Loucy (cell line): ENCODE results near the gene TNNT3.
A peak's percentile ranks its signal among the peaks of the same experiment; 100 is the strongest.

Experiments used
- H2AFZ ChIP-seq: fragments of 200-600 bp; sonication (generic); 2 replicates; pipeline ENCODE4 v1.6.0; 2016; ENCODE audit warnings: antibody characterized with exemption, mild to moderate bottlenecking, low read length, moderate library complexity
- H3F3A ChIP-seq: fragments of 200-600 bp; 2 replicates; pipeline ENCODE4 v1.6.0; 2016; ENCODE audit warnings: antibody characterized with exemption, low read depth, mild to moderate bottlenecking
- H3K27me3 ChIP-seq: fragments of 200-600 bp; sonication (generic); 2 replicates; pipeline ENCODE4 v1.6.1; 2014; ENCODE audit warnings: low read length, mild to moderate bottlenecking; ENCODE audit not compliant: insufficient read depth, poor library complexity, severe bottlenecking
- H3K36me3 ChIP-seq: fragments of 200-600 bp; sonication (generic); 2 replicates; pipeline ENCODE4 v1.6.1; 2016; ENCODE audit warnings: low read length; ENCODE audit not compliant: insufficient read depth
- H3K4me1 ChIP-seq: fragments of 200-600 bp; sonication (generic); 2 replicates; pipeline ENCODE4 v1.5.1; 2014; ENCODE audit warnings: low read length, mild to moderate bottlenecking; ENCODE audit not compliant: insufficient read depth, poor library complexity, severe bottlenecking
- H3K4me2 ChIP-seq: fragments of 200-600 bp; sonication (generic); 2 replicates; pipeline ENCODE4 v1.6.0; 2014; ENCODE audit warnings: antibody characterized with exemption, low read length, low read depth, mild to moderate bottlenecking; ENCODE audit not compliant: poor library complexity, severe bottlenecking
- H3K4me3 ChIP-seq: fragments of 200-600 bp; sonication (generic); 2 replicates; pipeline ENCODE4 v1.5.1; 2014; ENCODE audit warnings: low read length, mild to moderate bottlenecking, mixed read lengths; ENCODE audit not compliant: poor library complexity, severe bottlenecking
- H3K79me2 ChIP-seq: fragments of 200-600 bp; sonication (generic); 2 replicates; pipeline ENCODE4 v1.6.1; 2014; ENCODE audit warnings: low read length; ENCODE audit not compliant: insufficient read depth
- H3K9ac ChIP-seq: fragments of 200-600 bp; sonication (generic); 2 replicates; pipeline ENCODE4 v1.6.0; 2014; ENCODE audit warnings: mild to moderate bottlenecking, low read depth, low read length, moderate library complexity; ENCODE audit not compliant: poor library complexity, severe bottlenecking
- H3K9me2 ChIP-seq: fragments of 200-600 bp; sonication (generic); replicated peaks from 2 replicates; pipeline ENCODE4 v1.6.1; 2016; ENCODE audit warnings: low read depth, low read length, mixed read lengths
- H3K9me3 ChIP-seq: fragments of 200-600 bp; sonication (generic); 2 replicates; pipeline ENCODE4 v1.6.1; 2014; ENCODE audit warnings: mild to moderate bottlenecking, antibody characterized with exemption, low read length, low read depth; ENCODE audit not compliant: insufficient read depth
- H4K20me1 ChIP-seq: fragments of 200-600 bp; sonication (generic); 2 replicates; pipeline ENCODE4 v1.6.0; 2014; ENCODE audit warnings: antibody characterized with exemption, low read length, mild to moderate bottlenecking; ENCODE audit not compliant: insufficient read depth, poor library complexity, severe bottlenecking
- EZH2phosphoT487 ChIP-seq: fragments of 200-600 bp; IDR thresholded peaks from 2 replicates; pipeline ENCODE4 v1.6.1; 2018; ENCODE audit warnings: antibody characterized with exemption, mild to moderate bottlenecking, moderate library complexity, borderline replicate concordance
- TF ChIP-seq, protein P1 (sequence below): fragments of 200-600 bp; sonication (generic); conservative IDR thresholded peaks from 2 replicates; pipeline ENCODE4 v1.5.1; 2014; ENCODE audit warnings: mild to moderate bottlenecking, antibody characterized with exemption, low read length

Gene TNNT3

DNA sequence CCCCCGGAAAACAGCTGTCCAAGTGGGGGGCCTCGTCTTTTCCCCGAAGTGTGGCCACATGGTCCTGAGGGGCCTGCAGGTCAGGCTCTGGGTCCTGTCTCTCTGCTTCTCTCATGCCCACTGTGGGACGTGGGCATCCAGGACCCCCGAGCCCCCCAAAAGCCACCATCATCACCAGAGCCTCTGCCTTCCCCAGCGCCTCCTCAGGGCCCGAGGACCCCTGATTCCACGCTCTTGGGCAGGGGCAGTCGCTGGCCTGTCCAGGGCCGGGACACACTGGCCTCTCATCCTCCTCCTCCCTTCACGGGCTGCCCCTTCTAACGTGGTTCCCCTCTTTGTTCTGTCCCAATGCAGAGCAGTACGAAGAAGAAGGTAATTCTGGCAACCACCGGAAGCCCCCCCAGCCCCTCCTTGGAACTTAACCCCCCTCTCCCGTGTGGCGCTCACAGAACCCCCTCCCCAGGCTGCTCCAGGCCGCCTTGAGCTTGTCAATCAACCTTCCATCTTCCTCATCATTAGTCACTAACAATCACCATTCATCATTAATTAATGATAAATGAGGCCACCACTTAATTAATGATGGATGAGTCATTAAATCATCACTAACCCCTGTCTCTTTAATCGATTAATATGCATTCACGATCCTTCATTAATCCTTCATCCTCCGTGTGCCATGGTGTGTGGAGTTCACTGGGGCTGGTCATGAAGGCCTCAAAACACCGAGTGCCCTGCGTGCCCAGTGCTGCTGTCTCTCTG is 3.9 kb downstream of the TNNT3 start:
- Histone ChIP-seq H3F3A (no peaks in the 10 kb centered on the region), H3K27me3 (no peaks in the 10 kb centered on the region), H3K9me2 (no peaks in the 10 kb centered on the region), H3K4me3 (no peak overlapping the region), H3K79me2 (no peaks in the 10 kb centered on the region), H3K9ac (peak overlapping the region; percentile 56), H3K4me2 (no peak overlapping the region), H3K9me3 (no peaks in the 10 kb centered on the region), H2AFZ (peak overlapping the region; percentile 91; the same call in 1 of the 2 replicates), H4K20me1 (no peaks in the 10 kb centered on the region), H3K4me1 (peaks cover 5% of the 10 kb centered on the region), H3K36me3 (no peaks in the 10 kb centered on the region)
- no peak for TF ChIP-seq EZH2phosphoT487
- TF ChIP-seq, protein P1, sequence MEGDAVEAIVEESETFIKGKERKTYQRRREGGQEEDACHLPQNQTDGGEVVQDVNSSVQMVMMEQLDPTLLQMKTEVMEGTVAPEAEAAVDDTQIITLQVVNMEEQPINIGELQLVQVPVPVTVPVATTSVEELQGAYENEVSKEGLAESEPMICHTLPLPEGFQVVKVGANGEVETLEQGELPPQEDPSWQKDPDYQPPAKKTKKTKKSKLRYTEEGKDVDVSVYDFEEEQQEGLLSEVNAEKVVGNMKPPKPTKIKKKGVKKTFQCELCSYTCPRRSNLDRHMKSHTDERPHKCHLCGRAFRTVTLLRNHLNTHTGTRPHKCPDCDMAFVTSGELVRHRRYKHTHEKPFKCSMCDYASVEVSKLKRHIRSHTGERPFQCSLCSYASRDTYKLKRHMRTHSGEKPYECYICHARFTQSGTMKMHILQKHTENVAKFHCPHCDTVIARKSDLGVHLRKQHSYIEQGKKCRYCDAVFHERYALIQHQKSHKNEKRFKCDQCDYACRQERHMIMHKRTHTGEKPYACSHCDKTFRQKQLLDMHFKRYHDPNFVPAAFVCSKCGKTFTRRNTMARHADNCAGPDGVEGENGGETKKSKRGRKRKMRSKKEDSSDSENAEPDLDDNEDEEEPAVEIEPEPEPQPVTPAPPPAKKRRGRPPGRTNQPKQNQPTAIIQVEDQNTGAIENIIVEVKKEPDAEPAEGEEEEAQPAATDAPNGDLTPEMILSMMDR = no peak

DNA sequence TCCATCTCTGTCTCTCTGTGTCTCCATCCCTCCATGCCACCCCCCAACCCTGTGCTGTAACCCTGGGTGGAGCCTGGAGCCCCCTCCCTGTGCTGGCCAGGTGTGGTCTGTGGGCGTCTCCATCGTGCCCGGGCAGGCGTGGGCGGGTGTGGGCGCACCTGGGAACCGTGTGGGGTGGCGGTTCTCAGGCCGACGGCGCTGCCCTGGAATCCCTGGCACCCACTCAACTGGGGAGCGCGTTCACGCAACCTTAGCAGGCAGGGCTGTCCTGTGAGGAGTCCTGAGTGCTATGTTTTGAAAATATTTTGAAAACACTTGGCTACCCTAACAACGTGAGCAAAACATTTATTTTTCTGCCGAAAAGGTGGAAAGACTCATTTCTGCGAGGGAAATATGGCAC is 4.7 kb downstream of the TNNT3 start:
- Histone ChIP-seq H3K4me3 (no peak overlapping the region), H4K20me1 (no peaks in the 10 kb centered on the region), H3K9me2 (no peaks in the 10 kb centered on the region), H3K27me3 (no peaks in the 10 kb centered on the region), H3K4me1 (peaks cover 5% of the 10 kb centered on the region), H3K9ac (no peak overlapping the region), H2AFZ (no peak overlapping the region), H3K4me2 (no peak overlapping the region), H3F3A (no peaks in the 10 kb centered on the region), H3K79me2 (no peaks in the 10 kb centered on the region), H3K9me3 (no peaks in the 10 kb centered on the region), H3K36me3 (no peaks in the 10 kb centered on the region)
- no peak for TF ChIP-seq EZH2phosphoT487
- TF ChIP-seq, protein P1 = no peak

DNA sequence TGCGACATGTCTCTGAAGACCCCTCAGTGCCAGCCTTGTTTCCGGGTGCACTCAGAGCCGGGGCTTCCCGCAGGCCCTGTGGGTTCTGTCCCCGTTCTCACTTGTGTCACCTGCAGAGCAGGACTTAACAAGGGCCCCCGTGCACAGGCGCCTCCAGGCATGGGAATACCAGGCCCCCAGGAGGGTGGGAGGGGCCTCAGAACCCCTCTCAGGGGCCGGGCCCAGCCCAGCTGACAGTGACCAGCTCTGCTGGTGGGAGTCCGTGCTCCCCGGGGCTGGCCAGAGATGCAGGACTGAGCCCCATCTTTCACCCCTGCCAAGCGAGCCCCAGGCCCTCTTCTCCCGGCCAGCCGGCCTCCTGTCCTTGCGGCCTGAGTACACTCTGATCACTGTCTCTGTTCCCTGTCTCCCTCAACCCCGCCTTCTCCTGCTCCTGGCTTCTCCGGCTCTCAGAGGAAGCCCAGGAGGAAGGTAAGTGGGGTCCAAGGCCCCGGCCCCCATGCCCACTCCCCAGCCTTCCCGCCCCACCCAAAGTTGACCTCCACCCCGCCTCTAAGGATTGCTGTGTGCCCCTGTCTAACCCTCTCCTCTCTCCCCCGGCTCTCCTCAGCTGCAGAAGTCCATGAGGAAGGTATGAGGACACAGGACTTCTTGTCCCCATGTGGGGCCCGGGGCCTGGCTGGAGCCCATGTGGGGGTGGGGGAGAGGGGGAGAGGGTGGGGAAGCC is 5.3 kb downstream of the TNNT3 start:
- no peaks in the 10 kb centered on the region for H3F3A ChIP-seq
- no peaks in the 10 kb centered on the region for H3K36me3 ChIP-seq
- TF ChIP-seq EZH2phosphoT487 = no peak
- TF ChIP-seq, protein P1 = no peak
- no peak overlapping the region for H3K9ac ChIP-seq
- no peaks in the 10 kb centered on the region for H3K27me3 ChIP-seq
- no peaks in the 10 kb centered on the region for H3K9me2 ChIP-seq
- no peaks in the 10 kb centered on the region for H4K20me1 ChIP-seq
- H3K4me1 ChIP-seq = peaks cover 5% of the 10 kb centered on the region
- H3K79me2 ChIP-seq = no peaks in the 10 kb centered on the region
- no peak overlapping the region for H3K4me3 ChIP-seq
- no peak overlapping the region for H3K4me2 ChIP-seq
- no peak overlapping the region for H2AFZ ChIP-seq
- H3K9me3 ChIP-seq = no peaks in the 10 kb centered on the region
